Measurements from ENCODE around the gene BEGAIN. TPM values are rescaled to one million over a fixed set of nuclear protein-coding genes. Genes with fewer than 3 reads are reported as not detected.

The BEGAIN gene
- total and polyA plus RNA-seq, 2 donors from 2014 or later, result 0.52 to 1.4 TPM

DNA sequence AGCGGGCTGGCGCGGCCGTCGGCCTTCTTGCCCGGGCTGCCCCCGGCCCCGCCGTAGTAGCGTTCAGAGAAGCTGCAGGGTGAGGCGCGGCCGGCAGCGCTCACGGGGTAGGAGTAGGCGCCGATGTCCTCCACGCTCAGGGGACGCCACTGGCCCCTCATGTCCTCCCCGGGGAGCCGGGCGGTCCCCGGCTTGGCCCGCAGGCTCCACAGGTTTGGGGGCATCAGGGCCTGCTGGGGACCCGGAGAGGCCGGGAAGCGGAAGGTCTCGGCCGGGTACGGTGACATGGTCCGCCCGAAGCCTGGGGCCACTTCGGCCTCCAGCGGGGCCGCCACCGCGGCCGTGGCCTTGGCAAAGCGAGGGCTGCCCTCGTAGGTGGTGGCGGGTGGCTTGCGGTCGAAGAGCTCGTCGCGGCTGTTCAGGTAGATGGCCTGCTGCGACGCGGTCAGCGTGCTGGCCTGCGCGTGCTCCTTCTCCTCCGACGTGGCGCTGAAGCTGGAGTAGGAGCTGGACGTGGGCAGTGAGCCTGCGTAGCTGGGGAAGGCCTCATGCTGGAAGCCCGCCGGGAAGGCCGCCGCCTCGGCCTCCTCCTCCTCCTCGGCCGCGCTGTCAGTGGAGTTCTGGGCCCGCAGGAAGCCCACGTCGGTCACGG is 48.7 kb downstream of the BEGAIN start:
- Histone ChIP-seq H3K9ac (ENCODE audit: low read length in 3 of 3) (no peak overlapping the region), H3K36me3 (ENCODE audit: control insufficient read depth in 2 of 3, insufficient read depth in 3 of 3, low read length in 3 of 3) (no peaks in the 10 kb centered on the region), H3K9me3 (ENCODE audit: control insufficient read depth in 2 of 3, insufficient read depth in 1 of 3, low read length in 3 of 3) (no peaks in the 10 kb centered on the region), H3K27ac (ENCODE audit: low read depth in 2 of 2, low read length in 2 of 2) (no peak overlapping the region), H3K27me3 (ENCODE audit: control insufficient read depth, insufficient read depth, low read length) (no peaks in the 10 kb centered on the region), H3K4me3 (ENCODE audit: low read length in 3 of 3) (no peak overlapping the region), H3K4me1 (ENCODE audit: control insufficient read depth in 2 of 3, insufficient read depth in 2 of 3, low read depth in 1 of 3, low read length in 3 of 3) (peaks cover 0 to 6% (median 0%) of the 10 kb centered on the region in 3 donors)
- TF ChIP-seq, protein P1, sequence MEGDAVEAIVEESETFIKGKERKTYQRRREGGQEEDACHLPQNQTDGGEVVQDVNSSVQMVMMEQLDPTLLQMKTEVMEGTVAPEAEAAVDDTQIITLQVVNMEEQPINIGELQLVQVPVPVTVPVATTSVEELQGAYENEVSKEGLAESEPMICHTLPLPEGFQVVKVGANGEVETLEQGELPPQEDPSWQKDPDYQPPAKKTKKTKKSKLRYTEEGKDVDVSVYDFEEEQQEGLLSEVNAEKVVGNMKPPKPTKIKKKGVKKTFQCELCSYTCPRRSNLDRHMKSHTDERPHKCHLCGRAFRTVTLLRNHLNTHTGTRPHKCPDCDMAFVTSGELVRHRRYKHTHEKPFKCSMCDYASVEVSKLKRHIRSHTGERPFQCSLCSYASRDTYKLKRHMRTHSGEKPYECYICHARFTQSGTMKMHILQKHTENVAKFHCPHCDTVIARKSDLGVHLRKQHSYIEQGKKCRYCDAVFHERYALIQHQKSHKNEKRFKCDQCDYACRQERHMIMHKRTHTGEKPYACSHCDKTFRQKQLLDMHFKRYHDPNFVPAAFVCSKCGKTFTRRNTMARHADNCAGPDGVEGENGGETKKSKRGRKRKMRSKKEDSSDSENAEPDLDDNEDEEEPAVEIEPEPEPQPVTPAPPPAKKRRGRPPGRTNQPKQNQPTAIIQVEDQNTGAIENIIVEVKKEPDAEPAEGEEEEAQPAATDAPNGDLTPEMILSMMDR (IDR thresholded peaks at IDR 0.05; ENCODE audit: borderline replicate concordance, extremely low read depth, insufficient read depth), result no peak
- intact Hi-C loops (cut with DNase I), result no loop called here
- peak in 2 of 5 donors; percentile 32 to 72 for DNase-seq
- no peak for FAIRE-seq

DNA sequence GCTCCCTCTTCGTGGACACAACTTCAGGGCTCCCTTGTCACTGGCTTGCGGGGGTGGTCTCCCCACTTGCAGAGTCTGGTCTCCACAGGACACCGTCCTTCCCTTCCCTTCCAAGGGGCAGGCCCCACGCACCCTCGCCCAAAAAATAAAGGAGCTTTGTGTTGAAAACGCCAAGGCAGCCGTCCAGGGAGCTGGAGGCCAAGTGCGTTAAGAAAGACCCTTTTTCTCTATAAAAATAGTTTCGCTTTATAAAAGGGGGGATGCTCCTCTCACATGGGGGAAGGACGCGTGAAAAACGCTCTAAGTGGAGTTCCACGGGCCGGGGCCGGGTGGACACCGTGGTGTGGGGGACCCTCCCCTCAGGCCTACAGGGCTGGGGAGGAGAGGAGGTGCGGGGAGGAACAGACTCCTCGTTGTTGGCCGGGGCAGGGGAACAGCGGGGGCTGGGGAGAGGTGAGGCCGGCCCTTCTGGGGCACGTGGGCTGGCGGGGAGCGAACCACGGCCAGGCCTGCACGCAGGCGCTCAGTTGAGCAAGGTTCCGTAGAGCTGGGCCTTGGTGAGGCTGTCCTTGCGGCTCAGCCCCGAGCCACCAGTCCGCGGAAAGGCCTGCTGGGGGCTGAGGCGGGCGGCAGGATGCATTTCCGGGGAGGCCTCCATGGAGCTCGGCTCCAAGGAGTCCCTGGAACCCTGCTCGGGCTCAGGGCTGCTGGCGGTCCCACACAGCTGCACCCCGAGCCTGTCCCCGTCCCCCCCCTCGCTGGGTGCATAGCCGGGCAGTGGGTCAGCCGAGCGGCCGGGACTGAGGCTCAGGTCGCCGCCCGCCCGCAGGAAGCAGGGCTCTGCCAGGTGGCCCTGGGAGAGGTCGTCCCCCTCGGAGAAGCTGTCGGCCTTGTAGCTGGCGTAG is 49.5 kb downstream of the BEGAIN start:
- intact Hi-C loops (cut with DNase I), result no loop called here
- Histone ChIP-seq H3K36me3 (ENCODE audit: control insufficient read depth in 2 of 3, insufficient read depth in 3 of 3, low read length in 3 of 3) (no peaks in the 10 kb centered on the region), H3K4me3 (ENCODE audit: low read length in 3 of 3) (no peak overlapping the region), H3K27me3 (ENCODE audit: control insufficient read depth, insufficient read depth, low read length) (no peaks in the 10 kb centered on the region), H3K9ac (ENCODE audit: low read length in 3 of 3) (no peak overlapping the region), H3K4me1 (ENCODE audit: control insufficient read depth in 2 of 3, insufficient read depth in 2 of 3, low read depth in 1 of 3, low read length in 3 of 3) (peaks cover 0 to 6% (median 0%) of the 10 kb centered on the region in 3 donors), H3K9me3 (ENCODE audit: control insufficient read depth in 2 of 3, insufficient read depth in 1 of 3, low read length in 3 of 3) (no peaks in the 10 kb centered on the region), H3K27ac (ENCODE audit: low read depth in 2 of 2, low read length in 2 of 2) (no peak overlapping the region)
- DNase-seq (peak in 2 of 5 donors; percentile 37 to 66), FAIRE-seq (no peak)
- TF ChIP-seq, protein P1 (IDR thresholded peaks at IDR 0.05; ENCODE audit: borderline replicate concordance, extremely low read depth, insufficient read depth), result no peak

DNA sequence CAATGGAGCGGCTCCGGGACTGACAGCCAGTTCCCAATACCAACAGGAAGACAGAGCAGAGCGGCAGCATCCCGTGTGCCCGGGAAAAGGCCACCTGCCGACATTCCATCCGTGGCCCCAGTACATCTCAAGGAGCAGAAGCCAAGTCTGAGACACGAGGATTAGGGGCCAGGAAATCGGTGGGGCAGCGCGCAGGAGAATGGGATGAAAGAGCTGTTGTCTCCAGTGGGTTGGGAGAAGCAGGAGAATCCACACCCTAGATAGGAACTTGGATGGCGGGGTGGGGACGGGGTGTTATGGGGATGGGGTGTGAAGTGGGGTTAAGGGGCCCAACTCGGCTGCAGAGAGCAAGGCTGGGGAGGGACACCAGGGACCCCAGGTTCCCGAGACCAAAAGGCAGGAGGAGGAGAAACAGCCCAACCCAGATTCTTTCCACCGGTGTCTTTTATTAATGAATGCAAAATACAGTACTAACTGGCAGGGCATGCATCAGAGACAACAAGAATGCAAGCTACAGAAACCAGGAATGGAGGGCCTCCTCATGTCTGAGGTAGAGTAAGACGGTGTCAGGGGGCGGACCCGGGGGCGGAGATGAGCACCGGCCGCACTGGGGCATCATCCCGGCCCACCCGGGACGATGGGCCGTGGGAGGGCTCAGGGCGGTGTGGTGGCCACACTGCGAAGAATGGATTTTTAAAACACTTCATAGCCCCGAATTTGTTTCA is 50.3 kb downstream of the BEGAIN start:
- Histone ChIP-seq H3K9me3 (ENCODE audit: control insufficient read depth in 2 of 3, insufficient read depth in 1 of 3, low read length in 3 of 3) (no peaks in the 10 kb centered on the region), H3K9ac (ENCODE audit: low read length in 3 of 3) (no peak overlapping the region), H3K4me3 (ENCODE audit: low read length in 3 of 3) (no peak overlapping the region), H3K27me3 (ENCODE audit: control insufficient read depth, insufficient read depth, low read length) (no peaks in the 10 kb centered on the region), H3K36me3 (ENCODE audit: control insufficient read depth in 2 of 3, insufficient read depth in 3 of 3, low read length in 3 of 3) (no peaks in the 10 kb centered on the region), H3K4me1 (ENCODE audit: control insufficient read depth in 2 of 3, insufficient read depth in 2 of 3, low read depth in 1 of 3, low read length in 3 of 3) (peaks cover 0 to 6% (median 0%) of the 10 kb centered on the region in 3 donors), H3K27ac (ENCODE audit: low read depth in 2 of 2, low read length in 2 of 2) (no peak overlapping the region)
- TF ChIP-seq, protein P1 (IDR thresholded peaks at IDR 0.05; ENCODE audit: borderline replicate concordance, extremely low read depth, insufficient read depth), result no peak
- intact Hi-C loops (cut with DNase I), result no loop called here
- peak in 2 of 5 donors; percentile 33 to 55 for DNase-seq
- no peak for FAIRE-seq

Data from kidney (tissue), 14 donors.